ENCODE measurements around the gene BSPH1. TPM values are rescaled to one million over a fixed set of nuclear protein-coding genes. Genes with fewer than 3 reads are reported as not detected.

Gene BSPH1, protein sequence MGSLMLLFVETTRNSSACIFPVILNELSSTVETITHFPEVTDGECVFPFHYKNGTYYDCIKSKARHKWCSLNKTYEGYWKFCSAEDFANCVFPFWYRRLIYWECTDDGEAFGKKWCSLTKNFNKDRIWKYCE
- total RNA-seq (not detected), total RNA-seq (0 reads per million in 29 experiments)
- not detected for total RNA-seq (2013)

DNA sequence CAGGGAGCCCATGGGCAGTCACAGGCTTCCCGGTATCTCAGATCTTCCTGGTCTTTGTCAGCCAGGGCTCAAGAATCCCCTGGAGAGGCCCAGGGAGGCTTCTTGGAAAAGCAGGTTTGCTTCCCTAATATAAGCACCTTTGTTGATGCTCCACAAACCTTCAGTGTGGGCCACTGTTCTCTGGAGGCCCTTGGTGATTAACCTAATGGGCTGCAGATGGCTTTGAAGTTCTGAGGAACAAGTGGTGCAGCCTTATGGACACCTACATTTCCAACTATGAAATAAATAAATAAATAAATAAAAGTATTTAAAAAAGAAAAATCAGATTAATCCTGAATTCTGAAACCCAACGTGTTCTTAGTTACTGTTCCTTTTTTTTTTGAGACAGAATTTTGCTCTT lies at the start of gene BSPH1:
TSS of gene BSPH1 (minus strand) at position 101 of the 400 bp plus-strand sequence. CDS start at position 12, 89 bp downstream.
- ATAC-seq (replicated peaks in 1 of 4) (no peak), DNase-seq (no peak)
- Mint-ChIP-seq H3K4me1 (no peaks in the 10 kb centered on the region), H3K27ac (no peak within 1 kb of the TSS), H3K9me3 (no peaks in the 10 kb centered on the region), H3K36me3 (no peaks in the 10 kb centered on the region), H3K27me3 (peaks cover 37% of the 10 kb centered on the region in 2 donors), H3K4me3 (no peak within 1 kb of the TSS)
- H3K27me3 ChIP-seq (replicated peaks in 1 of 2; ENCODE audit: control insufficient read depth in 2 of 2, extremely low read depth in 1 of 2, insufficient read depth in 2 of 2, low read length in 1 of 2): peaks cover 2 to 46% of the 10 kb centered on the region in 2 experiments
- 36% methylated on average over 2 of the region's 2 CpGs for WGBS (ENCODE audit: insufficient coverage)
- no peaks in the 10 kb centered on the region for H3K36me3 ChIP-seq (ENCODE audit: control insufficient read depth in 2 of 2, extremely low read depth in 1 of 2, insufficient read depth in 1 of 2, low read length in 1 of 2)
- ChIA-PET POLR2A (no interaction called here), CTCF (no interaction called here)
- no peaks in the 10 kb centered on the region for H3K9me3 ChIP-seq
- H3K4me3 ChIP-seq (ENCODE audit: control insufficient read depth in 1 of 2, extremely low read depth in 1 of 2, low read length in 1 of 2): no peak within 1 kb of the TSS
- no peak within 1 kb of the TSS for H3K27ac ChIP-seq (ENCODE audit: low read length)
- H3K4me1 ChIP-seq (ENCODE audit: control insufficient read depth in 1 of 2, extremely low read depth in 1 of 2, insufficient read depth in 2 of 2, low read length in 2 of 2): no peaks in the 10 kb centered on the region

DNA sequence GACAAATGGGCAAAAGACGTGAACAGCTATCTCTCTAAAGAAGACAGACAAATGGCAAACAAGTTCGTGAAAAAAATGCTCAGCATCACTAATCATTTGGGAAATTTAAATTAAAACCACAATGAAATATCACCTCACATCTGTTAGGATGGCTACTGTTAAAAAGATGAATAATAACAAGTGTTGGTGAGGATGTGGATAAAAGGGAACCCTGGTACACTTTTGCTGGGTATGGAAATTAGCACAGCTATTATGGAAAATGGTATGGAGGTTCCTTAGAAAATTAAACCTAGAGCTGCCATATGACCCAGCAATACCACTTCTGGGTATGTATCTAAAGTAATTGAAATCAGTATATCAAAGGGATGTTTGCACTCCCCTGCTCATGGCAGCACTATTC lies 44.8 kb upstream of the BSPH1 start:
- no peaks in the 10 kb centered on the region for H3K36me3 Mint-ChIP-seq
- no peak for DNase-seq
- Histone ChIP-seq H3K27me3 (replicated peaks in 1 of 2; ENCODE audit: control insufficient read depth in 2 of 2, extremely low read depth in 1 of 2, insufficient read depth in 2 of 2, low read length in 1 of 2) (peaks cover 0 to 14% of the 10 kb centered on the region in 2 experiments), H3K9me3 (peaks cover 2% of the 10 kb centered on the region), H3K27ac (ENCODE audit: low read length) (no peak overlapping the region), H3K4me1 (ENCODE audit: control insufficient read depth in 1 of 2, extremely low read depth in 1 of 2, insufficient read depth in 2 of 2, low read length in 2 of 2) (no peaks in the 10 kb centered on the region), H3K4me3 (ENCODE audit: control insufficient read depth in 1 of 2, extremely low read depth in 1 of 2, low read length in 1 of 2) (no peak overlapping the region), H3K36me3 (ENCODE audit: control insufficient read depth in 2 of 2, extremely low read depth in 1 of 2, insufficient read depth in 1 of 2, low read length in 1 of 2) (no peaks in the 10 kb centered on the region)
- no peak for ATAC-seq (replicated peaks in 1 of 4)
- no peak overlapping the region for H3K27ac Mint-ChIP-seq
- H3K4me1 Mint-ChIP-seq: no peaks in the 10 kb centered on the region
- ChIA-PET POLR2A (no interaction called here), CTCF (no interaction called here)
- peaks cover 37 to 42% of the 10 kb centered on the region in 2 donors for H3K27me3 Mint-ChIP-seq
- 100% methylated on average over 1 of the region's 2 CpGs for WGBS (ENCODE audit: insufficient coverage)
- peaks cover 6 to 15% (median 10%) of the 10 kb centered on the region in 3 donors for H3K9me3 Mint-ChIP-seq
- no peak overlapping the region for H3K4me3 Mint-ChIP-seq

DNA sequence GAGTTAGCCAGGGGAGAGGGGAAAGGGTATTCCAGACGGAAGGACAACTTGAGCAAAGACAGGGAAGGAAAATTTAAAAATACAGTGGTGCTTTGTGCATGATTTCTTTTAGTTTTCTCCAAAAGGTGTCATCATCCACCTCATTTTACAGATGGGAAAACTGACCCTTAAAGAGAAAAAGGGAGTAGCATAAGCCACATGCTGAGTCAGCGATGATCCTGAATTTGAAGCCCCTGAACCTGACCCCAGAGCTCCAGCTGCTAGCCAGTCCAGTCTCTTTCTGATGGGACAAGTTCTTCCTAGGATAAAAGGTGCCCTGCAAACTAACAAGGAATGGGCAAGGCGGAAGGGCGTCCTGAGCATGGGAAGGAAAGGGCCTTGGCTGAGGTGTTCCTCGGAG lies 41.6 kb upstream of the BSPH1 start:
- H3K4me3 Mint-ChIP-seq: no peak overlapping the region
- no peak for DNase-seq
- Histone ChIP-seq H3K4me1 (ENCODE audit: control insufficient read depth in 1 of 2, extremely low read depth in 1 of 2, insufficient read depth in 2 of 2, low read length in 2 of 2) (no peaks in the 10 kb centered on the region), H3K27ac (ENCODE audit: low read length) (no peak overlapping the region), H3K9me3 (peaks cover 2% of the 10 kb centered on the region), H3K27me3 (replicated peaks in 1 of 2; ENCODE audit: control insufficient read depth in 2 of 2, extremely low read depth in 1 of 2, insufficient read depth in 2 of 2, low read length in 1 of 2) (peaks cover 0 to 13% of the 10 kb centered on the region in 2 experiments), H3K36me3 (ENCODE audit: control insufficient read depth in 2 of 2, extremely low read depth in 1 of 2, insufficient read depth in 1 of 2, low read length in 1 of 2) (no peaks in the 10 kb centered on the region), H3K4me3 (ENCODE audit: control insufficient read depth in 1 of 2, extremely low read depth in 1 of 2, low read length in 1 of 2) (no peak overlapping the region)
- no peaks in the 10 kb centered on the region for H3K36me3 Mint-ChIP-seq
- H3K9me3 Mint-ChIP-seq: peaks cover 6 to 15% (median 10%) of the 10 kb centered on the region in 3 donors
- no peaks in the 10 kb centered on the region for H3K4me1 Mint-ChIP-seq
- POLR2A ChIA-PET: no interaction called here
- 87% methylated on average over 2 of the region's 5 CpGs for WGBS (ENCODE audit: insufficient coverage)
- CTCF ChIA-PET: no interaction called here
- H3K27ac Mint-ChIP-seq: no peak overlapping the region
- peaks cover 24 to 27% of the 10 kb centered on the region in 2 donors for H3K27me3 Mint-ChIP-seq
- no peak for ATAC-seq (replicated peaks in 1 of 4)

DNA sequence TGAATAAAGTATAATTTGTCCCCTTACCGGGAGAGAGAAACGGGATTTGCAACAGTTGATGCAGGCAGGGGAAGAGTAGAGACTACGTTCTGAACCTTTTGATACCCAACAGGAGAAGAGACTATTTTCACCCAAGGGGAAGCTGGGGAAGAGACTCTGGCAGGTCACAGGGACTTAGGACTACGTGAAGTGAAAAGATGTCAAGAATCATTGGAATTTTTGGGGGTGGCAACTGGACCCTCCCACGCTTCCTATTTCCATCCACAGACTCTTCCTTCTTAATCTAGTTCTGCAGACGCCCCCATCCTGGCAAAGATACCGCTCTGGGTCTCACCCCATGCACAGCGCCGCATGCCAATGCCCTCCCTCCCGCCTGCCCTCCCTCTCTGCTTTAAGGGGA lies 38.1 kb upstream of the BSPH1 start:
- WGBS (ENCODE audit: insufficient coverage): 84% methylated on average over 5 of the region's 10 CpGs
- H3K27ac Mint-ChIP-seq: no peak overlapping the region
- no peaks in the 10 kb centered on the region for H3K36me3 ChIP-seq (ENCODE audit: control insufficient read depth in 2 of 2, extremely low read depth in 1 of 2, insufficient read depth in 1 of 2, low read length in 1 of 2)
- H3K36me3 Mint-ChIP-seq: no peaks in the 10 kb centered on the region
- no peak overlapping the region for H3K4me3 ChIP-seq (ENCODE audit: control insufficient read depth in 1 of 2, extremely low read depth in 1 of 2, low read length in 1 of 2)
- no peaks in the 10 kb centered on the region for H3K4me1 Mint-ChIP-seq
- no peak overlapping the region for H3K4me3 Mint-ChIP-seq
- ChIA-PET CTCF (no interaction called here), POLR2A (no interaction called here)
- peaks cover 0 to 25% of the 10 kb centered on the region in 2 experiments for H3K27me3 ChIP-seq (replicated peaks in 1 of 2; ENCODE audit: control insufficient read depth in 2 of 2, extremely low read depth in 1 of 2, insufficient read depth in 2 of 2, low read length in 1 of 2)
- no peaks in the 10 kb centered on the region for H3K4me1 ChIP-seq (ENCODE audit: control insufficient read depth in 1 of 2, extremely low read depth in 1 of 2, insufficient read depth in 2 of 2, low read length in 2 of 2)
- H3K27me3 Mint-ChIP-seq: peaks cover 38 to 41% of the 10 kb centered on the region in 2 donors
- DNase-seq (no peak), ATAC-seq (replicated peaks in 1 of 4) (no peak)
- H3K9me3 ChIP-seq: no peaks in the 10 kb centered on the region
- no peak overlapping the region for H3K27ac ChIP-seq (ENCODE audit: low read length)
- H3K9me3 Mint-ChIP-seq: no peaks in the 10 kb centered on the region

DNA sequence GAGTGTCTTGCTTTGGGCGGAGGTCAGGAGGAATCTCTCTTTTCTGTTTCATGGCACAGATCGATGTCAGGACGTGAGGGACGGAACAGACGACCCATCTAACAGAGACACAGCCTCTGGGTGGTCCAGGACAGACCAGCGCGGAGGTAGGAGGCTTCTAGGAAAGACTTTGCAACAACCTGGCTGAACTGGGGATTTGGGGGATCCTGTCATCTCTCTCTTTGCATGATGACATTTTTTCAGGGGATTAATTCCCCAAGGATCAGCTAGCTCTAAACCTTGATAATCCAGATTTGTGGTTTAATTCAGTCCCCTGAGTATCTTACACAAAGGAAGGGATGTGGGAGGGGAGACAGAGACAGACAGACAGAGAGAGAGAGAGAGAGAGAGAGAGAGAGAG lies 37.5 kb upstream of the BSPH1 start:
- H3K36me3 Mint-ChIP-seq: no peaks in the 10 kb centered on the region
- ATAC-seq (replicated peaks in 1 of 4) (no peak), DNase-seq (no peak)
- no peak overlapping the region for H3K27ac Mint-ChIP-seq
- Histone ChIP-seq H3K27ac (ENCODE audit: low read length) (no peak overlapping the region), H3K9me3 (no peaks in the 10 kb centered on the region), H3K4me3 (ENCODE audit: control insufficient read depth in 1 of 2, extremely low read depth in 1 of 2, low read length in 1 of 2) (no peak overlapping the region), H3K4me1 (ENCODE audit: control insufficient read depth in 1 of 2, extremely low read depth in 1 of 2, insufficient read depth in 2 of 2, low read length in 2 of 2) (no peaks in the 10 kb centered on the region), H3K36me3 (ENCODE audit: control insufficient read depth in 2 of 2, extremely low read depth in 1 of 2, insufficient read depth in 1 of 2, low read length in 1 of 2) (no peaks in the 10 kb centered on the region), H3K27me3 (replicated peaks in 1 of 2; ENCODE audit: control insufficient read depth in 2 of 2, extremely low read depth in 1 of 2, insufficient read depth in 2 of 2, low read length in 1 of 2) (peaks cover 0 to 27% of the 10 kb centered on the region in 2 experiments)
- H3K27me3 Mint-ChIP-seq: peaks cover 39 to 46% of the 10 kb centered on the region in 2 donors
- POLR2A ChIA-PET: no interaction called here
- no peaks in the 10 kb centered on the region for H3K4me1 Mint-ChIP-seq
- 55% methylated on average over 4 of the region's 7 CpGs for WGBS (ENCODE audit: insufficient coverage)
- CTCF ChIA-PET: no interaction called here
- H3K9me3 Mint-ChIP-seq: no peaks in the 10 kb centered on the region
- no peak overlapping the region for H3K4me3 Mint-ChIP-seq

DNA sequence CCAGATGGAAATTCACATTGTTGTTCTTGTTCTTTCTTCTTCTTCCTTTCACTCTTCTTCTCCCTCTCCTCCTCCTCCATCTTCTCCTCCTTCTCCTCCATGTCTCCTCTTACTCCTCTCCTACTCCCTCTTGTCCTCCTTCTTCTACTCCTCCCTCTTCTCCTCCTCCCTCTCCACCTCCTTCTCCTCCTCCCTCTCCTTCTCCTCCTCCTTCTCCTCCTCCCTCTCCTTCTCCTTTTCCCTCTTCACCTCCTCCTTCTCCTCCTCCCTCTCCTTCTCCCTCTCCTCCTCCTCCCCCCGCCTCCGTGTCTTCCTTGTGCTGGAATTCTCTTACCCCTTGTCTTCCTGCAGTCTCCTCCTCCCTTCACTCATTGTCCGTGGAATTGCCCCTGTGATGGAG lies 33.5 kb upstream of the BSPH1 start:
- Histone ChIP-seq H3K27ac (ENCODE audit: low read length) (no peak overlapping the region), H3K4me1 (ENCODE audit: control insufficient read depth in 1 of 2, extremely low read depth in 1 of 2, insufficient read depth in 2 of 2, low read length in 2 of 2) (no peaks in the 10 kb centered on the region), H3K4me3 (ENCODE audit: control insufficient read depth in 1 of 2, extremely low read depth in 1 of 2, low read length in 1 of 2) (no peak overlapping the region), H3K27me3 (replicated peaks in 1 of 2; ENCODE audit: control insufficient read depth in 2 of 2, extremely low read depth in 1 of 2, insufficient read depth in 2 of 2, low read length in 1 of 2) (peaks cover 0 to 32% of the 10 kb centered on the region in 2 experiments), H3K9me3 (no peaks in the 10 kb centered on the region), H3K36me3 (ENCODE audit: control insufficient read depth in 2 of 2, extremely low read depth in 1 of 2, insufficient read depth in 1 of 2, low read length in 1 of 2) (no peaks in the 10 kb centered on the region)
- Mint-ChIP-seq H3K4me3 (no peak overlapping the region), H3K27ac (no peak overlapping the region), H3K36me3 (no peaks in the 10 kb centered on the region), H3K4me1 (no peaks in the 10 kb centered on the region), H3K9me3 (no peaks in the 10 kb centered on the region), H3K27me3 (peaks cover 44 to 53% of the 10 kb centered on the region in 2 donors)
- no peak for ATAC-seq (replicated peaks in 1 of 4)
- no peak for DNase-seq
- no CpG with 5 or more reads among the region's 3 CpGs for WGBS (ENCODE audit: insufficient coverage)
- ChIA-PET CTCF (no interaction called here), POLR2A (no interaction called here)

DNA sequence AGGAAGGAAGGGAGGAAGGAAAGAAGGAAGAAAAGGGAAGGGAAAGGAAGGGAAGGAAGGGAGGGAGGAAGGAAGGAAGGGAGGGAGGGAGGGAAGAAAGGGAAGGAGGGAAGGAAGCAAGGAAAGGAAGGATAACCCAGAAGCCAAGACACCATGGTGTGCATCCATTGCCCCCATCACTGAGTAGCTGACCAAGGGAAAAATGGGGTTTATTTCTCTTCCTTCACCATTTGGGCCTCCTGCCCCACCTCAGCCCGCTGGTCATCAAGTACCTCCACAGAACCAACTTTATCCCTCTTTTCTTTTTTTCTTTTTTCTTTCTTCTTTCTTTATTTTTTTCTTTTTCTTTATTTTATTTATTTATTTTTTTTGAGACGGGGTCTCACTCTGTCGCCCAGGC lies 31.5 kb upstream of the BSPH1 start:
- peaks cover 0 to 25% of the 10 kb centered on the region in 2 experiments for H3K27me3 ChIP-seq (replicated peaks in 1 of 2; ENCODE audit: control insufficient read depth in 2 of 2, extremely low read depth in 1 of 2, insufficient read depth in 2 of 2, low read length in 1 of 2)
- Mint-ChIP-seq H3K4me3 (no peak overlapping the region), H3K27ac (no peak overlapping the region), H3K27me3 (peaks cover 34 to 52% of the 10 kb centered on the region in 2 donors), H3K4me1 (no peaks in the 10 kb centered on the region), H3K9me3 (no peaks in the 10 kb centered on the region), H3K36me3 (no peaks in the 10 kb centered on the region)
- H3K36me3 ChIP-seq (ENCODE audit: control insufficient read depth in 2 of 2, extremely low read depth in 1 of 2, insufficient read depth in 1 of 2, low read length in 1 of 2): no peaks in the 10 kb centered on the region
- no peaks in the 10 kb centered on the region for H3K9me3 ChIP-seq
- ChIA-PET POLR2A (no interaction called here), CTCF (no interaction called here)
- no peak overlapping the region for H3K4me3 ChIP-seq (ENCODE audit: control insufficient read depth in 1 of 2, extremely low read depth in 1 of 2, low read length in 1 of 2)
- H3K27ac ChIP-seq (ENCODE audit: low read length): no peak overlapping the region
- no CpG with 5 or more reads among the region's 3 CpGs for WGBS (ENCODE audit: insufficient coverage)
- no peaks in the 10 kb centered on the region for H3K4me1 ChIP-seq (ENCODE audit: control insufficient read depth in 1 of 2, extremely low read depth in 1 of 2, insufficient read depth in 2 of 2, low read length in 2 of 2)
- ATAC-seq (replicated peaks in 1 of 4): no peak
- DNase-seq: no peak

All from T-cell (primary cell).